Thyroid gland (tissue), 4 donors: ENCODE data around the gene ITPKB.

Source experiments
- POLR2A ChIP-seq, 2 donors: fragments of 450-650 bp; IDR thresholded peaks; one replicate each; pipeline ENCODE4 v1.6.1; 2017; ENCODE audit warnings: antibody characterized with exemption in 2 of 2, mild to moderate bottlenecking in 2 of 2, moderate library complexity in 1 of 2
- TF ChIP-seq, protein P1 (sequence below), 6 experiments: fragments of 200-600 bp in 3 of 6; fragments of 450-650 bp in 3 of 6; sonication (generic) in 3 of 6; IDR thresholded peaks; one replicate each; pipeline ENCODE4 v1.5.1; 2016 to 2019; ENCODE audit warnings: antibody characterized with exemption in 6 of 6, mild to moderate bottlenecking in 2 of 6, inconsistent platforms in 1 of 6, moderate library complexity in 1 of 6

DNA sequence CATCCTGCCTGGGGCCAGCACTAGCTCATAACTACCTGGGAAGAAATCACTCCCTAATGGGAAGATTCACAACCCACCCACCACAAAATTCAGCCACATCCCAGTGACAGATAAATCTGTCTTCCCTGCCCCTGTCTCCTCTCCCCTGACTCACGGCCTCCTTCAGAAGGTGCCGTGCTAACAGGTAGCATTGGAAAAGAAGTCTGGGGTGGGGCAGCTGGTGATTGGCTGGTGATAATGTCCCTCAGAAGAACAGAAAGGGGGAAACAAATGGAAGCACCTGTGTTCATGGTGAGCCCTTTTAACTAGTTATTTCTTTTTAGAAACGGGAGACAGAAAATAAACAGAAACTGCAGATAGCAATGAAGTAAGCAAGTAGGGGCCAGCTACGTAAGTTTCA, 29.1 kb downstream of the ITPKB start:
- TF ChIP-seq, protein P1, sequence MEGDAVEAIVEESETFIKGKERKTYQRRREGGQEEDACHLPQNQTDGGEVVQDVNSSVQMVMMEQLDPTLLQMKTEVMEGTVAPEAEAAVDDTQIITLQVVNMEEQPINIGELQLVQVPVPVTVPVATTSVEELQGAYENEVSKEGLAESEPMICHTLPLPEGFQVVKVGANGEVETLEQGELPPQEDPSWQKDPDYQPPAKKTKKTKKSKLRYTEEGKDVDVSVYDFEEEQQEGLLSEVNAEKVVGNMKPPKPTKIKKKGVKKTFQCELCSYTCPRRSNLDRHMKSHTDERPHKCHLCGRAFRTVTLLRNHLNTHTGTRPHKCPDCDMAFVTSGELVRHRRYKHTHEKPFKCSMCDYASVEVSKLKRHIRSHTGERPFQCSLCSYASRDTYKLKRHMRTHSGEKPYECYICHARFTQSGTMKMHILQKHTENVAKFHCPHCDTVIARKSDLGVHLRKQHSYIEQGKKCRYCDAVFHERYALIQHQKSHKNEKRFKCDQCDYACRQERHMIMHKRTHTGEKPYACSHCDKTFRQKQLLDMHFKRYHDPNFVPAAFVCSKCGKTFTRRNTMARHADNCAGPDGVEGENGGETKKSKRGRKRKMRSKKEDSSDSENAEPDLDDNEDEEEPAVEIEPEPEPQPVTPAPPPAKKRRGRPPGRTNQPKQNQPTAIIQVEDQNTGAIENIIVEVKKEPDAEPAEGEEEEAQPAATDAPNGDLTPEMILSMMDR (IDR thresholded peaks at IDR 0.05), result no peak
- no peak for TF ChIP-seq POLR2A (IDR thresholded peaks at IDR 0.05)
